NCI-H2081 treated with DMSO at 0.1 percent for 48 hours (cell line): Measurements from ENCODE around the gene B3GNT2.

Experiments used
- DNase-seq: peaks from one replicate; lab custom pipeline; 2025; lab: John Stamatoyannopoulos, UW

B3GNT2 gene

DNA sequence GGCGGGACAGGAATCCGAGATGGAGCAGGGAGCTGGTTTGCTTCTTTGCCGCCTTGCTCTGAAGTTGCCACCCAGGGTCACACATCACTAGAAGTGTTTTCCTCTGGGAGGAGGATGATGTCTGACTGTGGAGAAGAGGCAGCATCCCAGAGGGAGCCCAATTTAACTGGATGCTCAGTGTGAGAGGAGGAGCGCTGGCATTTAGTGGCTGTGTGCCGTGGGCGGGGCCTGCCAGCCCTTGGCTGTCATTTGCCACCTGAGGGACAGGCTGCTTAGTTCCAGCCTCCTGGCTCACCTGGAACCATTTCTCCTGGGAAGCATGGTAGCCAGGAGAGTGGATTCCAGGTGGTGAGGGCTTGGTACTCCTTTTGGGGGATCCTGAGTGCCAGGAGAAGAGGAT is 9.6 kb downstream of the B3GNT2 start:
- DNase-seq: no peak

DNA sequence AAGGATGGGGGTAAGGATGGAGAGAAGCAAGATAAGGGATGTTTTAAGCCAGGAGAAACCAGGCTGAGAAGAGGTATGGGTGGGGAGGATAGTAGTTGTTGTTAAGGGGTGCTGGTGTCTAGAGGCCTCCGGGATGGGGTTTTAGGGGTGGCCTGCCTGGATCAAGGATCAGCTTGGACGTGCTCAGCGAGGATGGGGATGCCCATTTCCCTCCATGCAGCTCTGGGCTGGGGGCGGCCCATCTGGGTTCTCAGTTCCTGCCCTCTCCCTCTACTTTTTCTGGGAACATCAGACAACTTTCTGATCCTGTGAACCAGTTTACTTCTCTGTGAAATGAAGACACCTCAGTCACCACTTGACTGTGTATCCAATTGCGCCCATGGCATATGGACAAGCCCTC is 10.1 kb downstream of the B3GNT2 start:
- DNase-seq: no peak

DNA sequence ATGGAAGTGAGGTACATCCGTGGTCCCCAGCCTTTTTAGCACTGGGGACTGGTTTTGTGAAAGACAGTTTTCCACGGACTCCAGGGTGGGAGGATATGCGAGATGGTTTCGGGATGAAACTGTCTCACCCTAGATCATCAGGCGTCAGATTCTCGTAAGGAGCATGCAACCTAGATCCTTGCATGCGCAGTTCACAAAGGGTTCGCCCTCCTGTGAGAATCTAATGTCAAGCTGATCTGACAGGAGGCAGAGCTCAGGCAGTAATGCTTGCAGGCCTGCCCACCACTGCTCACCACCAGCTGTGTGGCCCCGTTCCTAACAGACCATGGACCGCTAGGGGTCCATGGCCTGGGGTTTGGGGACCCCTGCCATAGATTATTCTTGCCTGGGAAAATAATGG is 11.6 kb downstream of the B3GNT2 start:
- no peak for DNase-seq

DNA sequence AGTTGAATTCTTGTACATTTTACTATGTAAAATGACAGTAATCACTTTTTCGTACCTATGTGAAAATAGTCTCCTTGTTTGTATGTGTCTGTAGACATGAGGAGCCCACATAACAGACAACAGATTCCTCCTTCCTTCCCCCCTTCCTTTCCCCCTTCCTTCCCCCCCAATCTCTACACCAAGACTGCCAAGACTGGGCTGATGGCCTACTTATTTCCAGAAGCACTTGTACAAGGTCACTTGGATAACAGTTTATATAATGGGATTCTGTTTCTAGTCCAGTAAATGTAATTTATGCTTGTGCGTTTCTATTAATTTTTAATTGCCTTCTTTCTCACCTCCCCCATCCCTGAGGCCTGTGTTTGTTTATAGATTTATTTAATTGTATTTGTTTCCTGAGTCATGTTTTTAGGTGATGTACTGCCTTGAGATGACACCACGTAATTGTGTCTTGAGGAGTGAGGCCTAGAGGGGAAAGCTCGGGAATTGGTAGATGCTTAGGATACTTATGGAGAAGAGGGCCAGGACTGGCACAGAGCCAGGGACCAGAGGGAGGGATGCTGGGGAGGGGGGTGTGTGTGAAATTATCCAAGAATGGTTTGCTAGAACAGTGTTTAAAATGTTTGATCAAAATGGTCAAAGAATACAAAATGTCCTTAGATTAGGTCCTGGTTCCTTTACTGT is 12.3 kb downstream of the B3GNT2 start:
- DNase-seq: no peak

DNA sequence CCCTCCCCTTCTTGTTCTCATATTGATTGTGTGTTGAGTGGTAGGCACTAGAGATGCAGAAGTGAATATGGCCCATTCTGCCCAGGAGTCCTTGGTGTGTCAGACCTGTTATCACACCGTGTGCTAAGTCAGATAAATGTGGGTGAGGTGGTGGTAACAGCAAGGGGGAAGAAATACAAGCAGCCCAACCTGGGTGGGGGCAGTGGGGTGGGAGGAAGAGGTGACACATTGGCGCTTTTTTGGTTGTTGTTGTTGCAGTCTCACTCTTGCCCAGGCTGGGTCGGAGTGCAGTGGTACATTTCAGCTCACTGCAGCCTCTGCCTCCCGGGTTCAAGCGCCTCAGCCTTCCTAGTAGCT is 12.8 kb downstream of the B3GNT2 start:
- DNase-seq: no peak

DNA sequence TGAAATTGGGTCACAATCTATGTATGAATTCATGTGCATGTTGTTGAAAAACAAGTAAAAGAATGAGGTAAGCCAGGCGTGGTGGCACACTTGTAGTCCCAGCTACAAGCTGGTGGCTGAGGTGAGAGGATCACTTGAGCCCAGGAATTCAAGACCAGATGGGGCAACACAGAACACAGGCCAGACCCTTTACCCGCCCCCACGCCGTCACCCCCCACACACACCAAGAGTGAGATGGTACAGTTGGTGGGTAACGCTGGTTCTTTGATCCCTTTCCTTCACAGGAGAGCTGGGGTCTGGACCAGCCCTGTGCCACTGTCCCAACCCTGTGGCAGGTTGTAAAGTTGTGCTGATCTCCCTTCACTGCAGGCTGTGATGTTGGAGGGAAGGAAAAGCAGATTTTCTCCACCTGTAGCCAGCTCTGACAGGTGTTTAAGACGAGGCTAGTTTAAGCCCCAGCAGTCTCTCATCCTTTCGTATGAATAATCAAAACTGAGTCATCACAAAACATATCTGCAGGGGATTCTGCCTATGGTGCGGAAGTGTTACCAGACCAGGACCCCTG is 13.6 kb downstream of the B3GNT2 start:
- no peak for DNase-seq

DNA sequence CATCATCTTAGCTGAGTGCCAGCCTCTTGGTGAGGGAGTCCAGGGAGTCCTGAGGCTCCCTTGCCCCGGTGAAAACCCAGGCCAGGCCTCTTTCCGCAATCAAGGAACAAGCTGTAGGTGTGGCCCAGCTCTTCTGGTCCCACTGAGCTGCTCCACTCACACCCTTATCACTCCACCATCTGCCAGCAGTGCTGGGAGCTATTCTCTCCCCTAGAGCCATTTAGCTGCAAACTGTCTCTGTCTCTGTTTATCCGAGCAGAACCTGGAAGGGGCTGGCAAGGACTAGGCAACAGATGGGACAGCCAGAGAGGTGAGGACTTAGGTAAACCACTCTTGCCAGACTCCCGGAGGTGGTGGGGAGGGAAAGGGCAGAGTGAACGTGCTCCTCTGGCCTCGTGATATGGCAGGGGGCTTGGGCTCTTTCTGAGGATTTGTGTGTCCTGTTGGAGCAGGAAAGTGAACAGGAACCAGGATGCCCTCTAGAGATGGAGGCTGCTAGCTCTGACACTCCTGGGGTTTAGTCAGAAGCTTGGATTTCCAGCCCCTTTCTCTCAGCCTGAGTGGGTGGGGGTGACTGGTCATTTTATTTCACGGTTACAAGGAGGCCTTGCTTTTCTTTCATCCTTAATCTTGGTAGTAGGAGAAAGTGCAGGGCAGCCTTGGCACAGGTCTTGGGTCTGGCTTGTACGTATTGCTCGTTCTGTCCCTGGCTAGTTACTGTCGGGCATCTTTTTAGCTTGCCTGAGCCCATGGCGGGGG is 19.6 kb downstream of the B3GNT2 start:
- DNase-seq: no peak

DNA sequence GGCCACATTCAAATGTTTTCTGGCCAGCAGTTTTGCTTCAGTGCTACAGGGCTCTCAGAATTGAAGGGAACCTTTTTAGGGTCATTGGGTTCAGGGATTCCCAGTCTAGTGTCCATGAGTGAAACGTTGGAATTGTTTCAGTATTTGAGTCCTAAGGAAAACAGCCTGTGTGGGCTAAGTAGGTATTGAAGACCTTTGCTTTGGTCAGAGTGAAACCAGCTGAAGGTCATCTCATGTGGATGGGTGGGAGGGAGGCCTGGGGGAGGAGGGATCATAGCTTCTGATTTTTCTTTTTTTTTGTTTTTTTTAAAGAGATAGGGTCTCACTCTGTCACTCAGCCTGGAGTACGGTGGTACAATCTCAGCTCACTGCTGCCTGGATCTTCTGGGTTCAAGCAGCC is 20.2 kb downstream of the B3GNT2 start:
- no peak for DNase-seq

DNA sequence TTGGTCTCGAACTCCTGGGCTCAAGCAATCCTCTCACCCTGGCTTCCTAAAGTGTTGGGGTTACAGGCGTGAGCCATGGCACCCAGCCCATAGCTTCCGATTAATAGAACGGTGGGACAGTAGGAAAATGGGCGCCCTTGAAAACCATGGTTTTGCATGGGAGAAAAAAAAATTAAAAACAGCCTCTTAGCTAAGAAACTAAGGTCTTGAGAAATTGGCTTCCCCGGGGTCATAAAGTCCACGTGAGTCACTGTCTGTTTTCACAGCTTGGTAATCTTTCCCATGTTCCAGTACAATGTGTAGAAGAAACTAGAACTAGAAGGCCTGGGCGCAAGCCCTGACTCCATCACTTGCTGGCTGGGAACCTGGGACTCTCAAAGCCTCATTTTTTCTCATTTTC is 20.7 kb downstream of the B3GNT2 start:
- no peak for DNase-seq

DNA sequence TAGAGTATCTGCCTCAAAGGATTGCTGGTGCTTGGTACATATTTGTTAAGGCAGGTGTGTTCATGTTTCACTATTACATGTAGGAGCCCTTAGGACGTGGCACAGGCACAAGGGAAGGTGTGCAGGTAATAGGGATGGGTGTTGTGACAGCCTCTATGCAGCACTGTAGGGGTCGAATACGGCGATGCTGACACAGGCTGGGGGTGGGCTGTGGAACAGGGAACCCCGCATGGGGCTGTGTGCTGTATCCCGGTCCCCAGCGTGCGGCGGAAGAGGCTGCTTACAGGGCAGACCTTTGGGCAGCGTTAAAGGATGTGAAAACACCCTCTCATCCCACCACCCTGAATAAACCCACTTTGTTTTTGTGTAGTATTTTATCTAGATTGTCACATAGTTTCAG is 21.5 kb downstream of the B3GNT2 start:
- no peak for DNase-seq

DNA sequence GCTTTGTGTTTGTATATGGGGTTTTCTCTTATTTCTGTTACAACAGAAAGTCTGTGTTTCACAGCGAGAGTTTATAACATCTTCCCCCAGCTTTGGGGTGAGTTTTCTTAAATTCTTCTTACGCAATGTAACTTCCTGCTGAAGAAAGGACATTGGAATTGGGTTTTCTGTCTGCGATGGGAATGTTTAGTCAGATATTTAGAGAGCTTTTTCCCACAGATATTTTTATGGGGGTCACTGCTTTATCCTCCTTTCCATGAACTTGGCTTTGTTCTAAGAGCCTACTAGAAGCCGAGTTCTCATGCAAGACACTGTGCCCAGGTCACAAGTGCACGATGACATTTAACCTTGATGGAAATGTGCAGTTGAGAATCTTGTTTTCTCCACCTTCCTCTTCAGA is 22.1 kb downstream of the B3GNT2 start:
- DNase-seq: no peak

DNA sequence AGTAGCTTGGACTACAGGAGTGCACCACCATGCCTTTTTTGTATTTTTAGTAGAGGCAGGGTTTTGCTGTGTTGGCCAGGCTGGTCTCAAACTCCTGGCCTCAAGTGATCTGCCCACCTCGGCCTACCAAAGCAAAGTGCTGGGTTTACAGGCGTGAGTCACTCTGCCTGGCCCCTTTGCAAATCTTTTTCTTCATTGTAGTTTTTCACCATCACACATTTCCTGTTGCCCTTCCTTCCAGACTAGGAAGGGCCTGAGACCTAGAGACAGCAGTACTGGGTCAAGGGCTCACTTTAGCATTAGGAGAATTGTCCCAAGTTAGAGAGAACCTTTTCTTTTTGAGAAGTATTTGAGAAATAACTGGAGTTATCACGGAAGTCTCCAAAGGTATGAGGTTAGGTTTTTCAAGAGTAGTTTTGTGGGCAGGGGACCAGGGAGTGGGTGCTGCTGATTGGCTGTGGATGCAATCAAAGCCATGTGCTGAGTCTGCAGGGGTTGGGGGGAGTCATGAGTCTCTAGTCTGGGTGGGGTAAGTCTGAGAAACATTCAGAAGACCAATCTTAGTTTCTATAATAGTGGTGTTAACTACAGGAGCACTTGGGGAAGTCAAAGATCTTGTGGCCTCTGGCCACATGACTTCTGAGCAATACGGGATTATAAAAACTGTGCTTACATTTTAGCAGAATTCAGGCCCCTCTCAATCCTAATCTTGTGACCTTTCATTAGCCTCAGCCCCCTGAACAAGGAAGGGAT is 23.7 kb downstream of the B3GNT2 start:
- no peak for DNase-seq

DNA sequence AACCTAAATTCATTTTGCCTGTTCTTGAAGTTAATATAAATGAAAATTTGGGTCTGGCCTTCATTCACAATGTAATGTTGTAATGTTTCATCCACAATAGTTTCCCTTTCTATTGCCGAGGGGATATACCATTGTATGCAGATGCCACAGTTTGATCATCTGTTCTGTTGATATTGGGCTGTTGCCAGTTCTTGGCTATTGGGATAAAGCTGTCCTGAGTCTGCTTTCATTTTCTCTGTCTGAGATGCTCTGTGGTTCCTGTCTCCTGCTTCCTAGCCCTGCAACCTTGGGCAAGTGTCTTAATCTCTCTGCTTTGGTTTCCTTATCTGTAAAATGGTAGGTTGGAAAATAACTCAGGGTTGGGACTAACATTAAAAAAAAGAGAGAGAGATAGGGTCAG is 25.2 kb downstream of the B3GNT2 start:
- DNase-seq: no peak

DNA sequence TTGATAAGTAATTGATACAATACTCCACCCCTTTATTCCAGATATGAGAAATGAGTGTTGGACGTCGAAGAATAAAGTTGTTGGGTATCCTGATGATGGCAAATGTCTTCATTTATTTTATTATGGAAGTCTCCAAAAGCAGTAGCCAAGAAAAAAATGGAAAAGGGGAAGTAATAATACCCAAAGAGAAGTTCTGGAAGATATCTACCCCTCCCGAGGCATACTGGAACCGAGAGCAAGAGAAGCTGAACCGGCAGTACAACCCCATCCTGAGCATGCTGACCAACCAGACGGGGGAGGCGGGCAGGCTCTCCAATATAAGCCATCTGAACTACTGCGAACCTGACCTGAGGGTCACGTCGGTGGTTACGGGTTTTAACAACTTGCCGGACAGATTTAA is 26.3 kb downstream of the B3GNT2 start:
- DNase-seq: no peak

DNA sequence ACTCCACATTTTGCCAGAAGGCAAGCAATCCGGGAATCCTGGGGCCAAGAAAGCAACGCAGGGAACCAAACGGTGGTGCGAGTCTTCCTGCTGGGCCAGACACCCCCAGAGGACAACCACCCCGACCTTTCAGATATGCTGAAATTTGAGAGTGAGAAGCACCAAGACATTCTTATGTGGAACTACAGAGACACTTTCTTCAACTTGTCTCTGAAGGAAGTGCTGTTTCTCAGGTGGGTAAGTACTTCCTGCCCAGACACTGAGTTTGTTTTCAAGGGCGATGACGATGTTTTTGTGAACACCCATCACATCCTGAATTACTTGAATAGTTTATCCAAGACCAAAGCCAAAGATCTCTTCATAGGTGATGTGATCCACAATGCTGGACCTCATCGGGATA is 26.8 kb downstream of the B3GNT2 start:
- no peak for DNase-seq

DNA sequence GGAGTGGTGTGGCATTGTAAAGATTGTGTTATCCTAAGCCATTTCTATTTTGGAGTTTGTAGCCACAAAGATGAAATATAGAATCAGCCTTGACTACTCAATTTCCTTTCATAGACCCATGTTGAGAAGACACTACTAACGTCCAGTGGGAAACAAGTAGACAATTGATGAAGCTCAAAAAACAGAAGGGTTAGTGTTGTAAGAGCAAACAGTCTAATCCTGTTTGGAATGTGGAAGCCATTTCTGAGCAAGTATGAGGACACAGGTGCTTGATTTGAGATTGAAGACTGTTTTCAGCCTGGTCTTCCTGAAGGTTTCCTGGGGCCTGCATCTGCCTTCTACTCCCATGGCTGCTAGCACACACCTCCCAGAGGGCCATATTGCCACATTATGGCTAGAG is 29.1 kb downstream of the B3GNT2 start:
- no peak for DNase-seq

DNA sequence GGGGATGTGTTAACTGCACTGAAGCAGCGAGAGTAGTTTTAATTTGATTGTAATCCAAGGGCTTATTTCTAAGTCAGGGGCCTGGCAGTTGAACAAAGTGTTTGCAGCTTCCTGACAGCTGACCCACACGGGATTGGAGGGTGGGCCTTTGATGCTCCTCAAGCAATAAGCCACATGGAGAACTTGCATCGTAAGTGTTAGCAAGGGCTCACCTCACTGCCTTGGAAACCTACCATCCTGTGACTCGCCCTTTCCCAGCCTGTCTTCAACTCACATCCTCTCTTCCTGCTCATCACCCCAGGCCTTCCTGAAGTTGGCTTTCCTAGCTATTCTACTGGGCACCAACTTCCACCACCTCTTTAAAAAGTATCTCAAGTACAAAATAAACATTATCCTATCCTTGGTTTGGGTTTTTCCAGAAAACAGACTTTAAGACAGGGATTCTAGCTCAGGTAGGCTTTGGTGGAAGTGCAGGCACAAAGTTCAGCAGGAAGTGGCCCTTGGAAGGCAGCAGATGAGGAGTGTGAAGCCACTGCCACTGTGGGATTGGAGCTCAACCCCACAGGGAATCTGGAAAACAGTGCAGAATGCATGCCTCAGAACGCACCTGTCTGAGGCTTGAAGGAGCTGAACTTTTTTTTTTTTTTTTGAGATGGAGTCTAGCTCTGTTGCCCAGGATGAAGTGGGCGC is 31.6 kb downstream of the B3GNT2 start:
- DNase-seq: no peak

DNA sequence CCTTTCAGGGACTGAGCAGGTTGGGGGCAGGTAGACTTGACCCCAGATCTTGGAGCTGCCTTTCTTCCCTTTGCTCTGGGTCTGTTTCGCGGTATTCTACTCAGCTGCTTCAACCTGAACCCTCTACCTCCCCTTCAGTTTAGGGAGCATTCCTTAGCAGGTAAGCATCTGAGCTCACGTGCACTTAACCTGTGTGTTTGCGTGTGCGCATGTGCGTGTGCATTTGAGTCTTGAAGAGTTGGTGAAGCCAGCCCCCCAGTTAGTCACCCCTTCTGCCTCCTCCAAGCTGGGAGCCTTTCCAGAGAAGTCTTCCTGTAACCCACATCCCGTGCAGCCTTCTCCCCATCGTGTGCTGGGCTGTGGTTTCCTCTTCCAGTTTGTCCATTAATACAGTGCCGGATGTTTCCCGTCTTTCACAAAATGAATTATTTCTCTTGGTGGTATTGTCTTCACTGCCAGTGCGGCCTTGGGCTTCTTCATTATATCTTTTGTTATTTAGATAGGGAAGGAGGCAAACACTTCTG is 33.2 kb downstream of the B3GNT2 start:
- DNase-seq: no peak

DNA sequence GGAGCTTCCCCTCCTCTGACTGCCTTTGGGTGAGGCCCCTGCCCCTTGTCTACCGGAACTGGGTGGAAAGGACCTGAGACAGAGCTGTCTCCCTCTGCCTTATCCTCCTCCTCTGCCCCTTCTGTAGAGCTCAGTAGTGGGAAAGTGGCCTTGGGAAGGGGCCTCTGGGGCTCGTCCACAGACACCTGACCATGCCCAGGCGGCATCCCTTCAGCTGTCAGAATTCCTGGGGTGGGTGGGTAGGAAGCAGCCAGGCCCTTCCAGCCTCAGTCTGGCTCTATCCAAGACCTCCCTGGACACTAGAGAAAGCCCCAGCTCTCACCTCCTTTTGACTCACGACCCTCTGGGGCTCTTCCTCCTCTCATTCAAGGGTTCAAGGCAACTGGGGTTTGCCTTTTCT is 35.6 kb downstream of the B3GNT2 start:
- no peak for DNase-seq

DNA sequence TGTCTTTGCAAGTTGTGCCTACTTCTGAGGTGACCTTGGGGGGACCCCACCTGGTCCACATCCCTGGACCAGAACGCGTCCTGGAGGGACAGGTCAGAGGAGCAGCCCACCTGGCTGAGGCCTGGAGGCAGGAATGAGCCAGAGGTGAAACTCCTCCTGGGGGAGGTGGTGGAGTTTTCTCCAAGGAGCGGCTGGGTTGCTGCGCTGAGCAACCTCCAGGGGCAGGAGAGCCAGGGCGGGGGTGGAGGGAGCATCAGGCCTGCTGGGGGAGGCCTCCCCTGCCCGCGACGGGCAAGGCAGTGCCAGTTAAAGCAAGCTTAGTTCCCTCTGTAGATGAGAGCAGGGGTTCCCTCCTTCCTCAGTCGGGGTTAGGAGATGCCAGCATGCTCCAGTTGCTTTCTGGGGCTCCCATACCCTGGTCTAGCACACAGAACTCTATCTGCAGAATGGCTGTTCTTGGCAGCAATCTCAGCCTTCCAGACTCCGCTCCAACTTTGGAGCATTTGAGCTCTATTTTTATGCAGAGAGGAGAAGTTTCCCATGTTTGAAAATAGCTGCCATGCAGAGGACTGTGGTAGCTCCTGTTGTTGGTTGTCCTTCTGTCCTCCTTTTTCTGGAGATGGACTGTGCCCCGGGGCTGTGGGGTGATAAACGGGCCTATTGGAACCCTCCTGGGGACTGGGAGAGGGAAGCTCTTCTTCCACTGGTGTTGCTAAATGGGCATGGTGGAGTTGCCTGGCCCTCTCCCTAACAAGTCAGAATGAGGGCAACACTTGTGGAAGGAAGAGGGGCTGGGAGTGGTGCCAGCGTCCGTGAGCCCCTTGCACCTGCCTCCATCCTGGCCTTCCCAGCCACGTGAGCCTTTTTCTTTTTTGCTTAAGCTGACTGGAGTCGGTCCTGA is 39.1 kb downstream of the B3GNT2 start:
- no peak for DNase-seq

DNA sequence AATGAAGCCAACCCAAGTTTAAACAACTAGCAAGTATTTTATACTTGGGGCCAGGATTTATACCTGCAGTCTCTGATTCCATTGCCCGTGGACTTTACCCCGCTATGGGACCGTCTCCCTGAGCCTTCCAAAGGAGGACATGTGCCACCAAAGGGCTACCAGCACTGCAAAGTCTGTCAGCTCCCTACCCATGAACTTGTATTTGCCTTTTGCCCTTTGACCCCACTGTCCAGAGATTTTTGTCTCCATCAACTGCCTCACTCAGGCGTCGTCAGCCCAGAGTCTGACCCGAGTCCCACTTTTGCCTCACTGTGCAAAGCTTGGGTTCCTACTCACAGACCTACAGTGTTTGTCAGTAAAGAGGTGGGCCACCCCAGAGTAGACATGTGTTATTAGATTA is 40.6 kb downstream of the B3GNT2 start:
- no peak for DNase-seq
